ENCODE measurements around the gene PTPRG.

DNA sequence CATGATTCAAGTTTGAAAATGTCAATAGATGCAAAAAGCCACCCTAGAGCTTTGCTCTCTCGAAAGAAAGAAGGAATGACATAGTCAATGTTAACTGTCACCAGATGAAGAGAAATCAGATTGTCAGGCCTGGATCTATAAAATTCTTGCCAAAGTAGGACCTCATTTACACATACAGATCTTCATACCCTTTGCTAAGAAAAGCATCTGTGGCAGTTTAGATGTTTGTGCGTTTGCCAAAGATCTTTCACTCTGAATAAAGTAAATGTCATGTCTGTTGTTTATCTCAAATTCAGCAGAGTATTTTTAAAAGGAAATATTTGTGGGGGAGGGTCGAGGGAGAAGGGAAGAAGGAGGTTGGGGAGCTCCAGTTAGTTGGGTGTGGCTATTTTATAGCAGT lies 692.6 kb downstream of the PTPRG start:
- TF ChIP-seq, protein P1, sequence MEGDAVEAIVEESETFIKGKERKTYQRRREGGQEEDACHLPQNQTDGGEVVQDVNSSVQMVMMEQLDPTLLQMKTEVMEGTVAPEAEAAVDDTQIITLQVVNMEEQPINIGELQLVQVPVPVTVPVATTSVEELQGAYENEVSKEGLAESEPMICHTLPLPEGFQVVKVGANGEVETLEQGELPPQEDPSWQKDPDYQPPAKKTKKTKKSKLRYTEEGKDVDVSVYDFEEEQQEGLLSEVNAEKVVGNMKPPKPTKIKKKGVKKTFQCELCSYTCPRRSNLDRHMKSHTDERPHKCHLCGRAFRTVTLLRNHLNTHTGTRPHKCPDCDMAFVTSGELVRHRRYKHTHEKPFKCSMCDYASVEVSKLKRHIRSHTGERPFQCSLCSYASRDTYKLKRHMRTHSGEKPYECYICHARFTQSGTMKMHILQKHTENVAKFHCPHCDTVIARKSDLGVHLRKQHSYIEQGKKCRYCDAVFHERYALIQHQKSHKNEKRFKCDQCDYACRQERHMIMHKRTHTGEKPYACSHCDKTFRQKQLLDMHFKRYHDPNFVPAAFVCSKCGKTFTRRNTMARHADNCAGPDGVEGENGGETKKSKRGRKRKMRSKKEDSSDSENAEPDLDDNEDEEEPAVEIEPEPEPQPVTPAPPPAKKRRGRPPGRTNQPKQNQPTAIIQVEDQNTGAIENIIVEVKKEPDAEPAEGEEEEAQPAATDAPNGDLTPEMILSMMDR (optimal IDR thresholded peaks at IDR 0.05 in 1 of 3, IDR thresholded peaks at IDR 0.05 in 1 of 3, conservative IDR thresholded peaks at IDR 0.05 in 1 of 3; ENCODE audit: extremely low read depth in 1 of 3, insufficient read depth in 2 of 3, low read length in 3 of 3): no peak
- no peak for TF ChIP-seq EZH2 (IDR thresholded peaks at IDR 0.05; ENCODE audit: low read length)

All from keratinocyte (primary cell).